Progenitor cell of endocrine pancreas (in vitro differentiated cells): Measurements from ENCODE around the gene DIS3L2. TPM values are rescaled to one million over a fixed set of nuclear protein-coding genes. Genes with fewer than 3 reads are reported as not detected.

Experiments
- DNase-seq: peaks from one replicate; pipeline ENCODE4 v3.0.0; 2021; ENCODE audit warnings: low spot score; ENCODE audit not compliant: unreplicated experiment
- H3K27ac Mint-ChIP-seq: 2 replicates; pipeline ENCODE4 v1.8.0; 2021; ENCODE audit warnings: mild to moderate bottlenecking, moderate library complexity, mixed read lengths
- H3K27me3 Mint-ChIP-seq: 2 replicates; pipeline ENCODE4 v1.8.0; 2021; ENCODE audit warnings: mixed read lengths
- H3K36me3 Mint-ChIP-seq: 2 replicates; pipeline ENCODE4 v1.8.0; 2022; ENCODE audit warnings: mixed read lengths; ENCODE audit not compliant: insufficient read depth
- H3K4me1 Mint-ChIP-seq: 2 replicates; pipeline ENCODE4 v1.8.0; 2021; ENCODE audit warnings: low read depth, mixed read lengths
- H3K4me3 Mint-ChIP-seq: 2 replicates; pipeline ENCODE4 v1.8.0; 2021; ENCODE audit warnings: low read depth, mild to moderate bottlenecking, moderate library complexity, mixed read lengths
- H3K9me3 Mint-ChIP-seq: 2 replicates; pipeline ENCODE4 v1.8.0; 2021; ENCODE audit warnings: low read depth, mixed read lengths
- CTCF ChIP-seq: fragments of 200-600 bp; sonication (generic); IDR thresholded peaks from one replicate; pipeline ENCODE4 v1.5.0; 2021; ENCODE audit warnings: antibody characterized with exemption, mild to moderate bottlenecking; ENCODE audit not compliant: unreplicated experiment
- total RNA-seq: library from RNA; stranded (reverse); gene quantifications from 2 replicates; pipeline ENCODE4 v1.2.1, GENCODE V29; 2021

Gene DIS3L2
- total RNA-seq, 1 donor from 2014 or later: 59.3 TPM

- peaks cover 20% of the 10 kb centered on the region for H3K36me3 Mint-ChIP-seq
- H3K27ac Mint-ChIP-seq: no peak overlapping the region
- no peak overlapping the region for H3K4me3 Mint-ChIP-seq
Measured at GRCh38 chr2:232211743-232212686, 250.5 kb downstream of the DIS3L2 start.

GRCh38 chr2:232213176-232213575 lies 251.7 kb downstream of the DIS3L2 start:
- Mint-ChIP-seq H3K27me3 (no peaks in the 10 kb centered on the region), H3K4me3 (no peak overlapping the region), H3K27ac (no peak overlapping the region), H3K36me3 (peaks cover 20% of the 10 kb centered on the region), H3K4me1 (peaks cover 3% of the 10 kb centered on the region), H3K9me3 (no peaks in the 10 kb centered on the region)
- TF ChIP-seq CTCF: no peak
- DNase-seq: no peak

More at GRCh38 chr2:232211743-232212686, 250.5 kb downstream of the DIS3L2 start:
- no peaks in the 10 kb centered on the region for H3K27me3 Mint-ChIP-seq
- TF ChIP-seq CTCF: no peak
- no peak for DNase-seq
- H3K9me3 Mint-ChIP-seq: no peaks in the 10 kb centered on the region
- H3K4me1 Mint-ChIP-seq: peaks cover 6% of the 10 kb centered on the region

GRCh38 chr2:232214053-232214452 lies 252.5 kb downstream of the DIS3L2 start:
- Mint-ChIP-seq H3K4me1 (peaks cover 3% of the 10 kb centered on the region), H3K27ac (no peak overlapping the region), H3K36me3 (peaks cover 20% of the 10 kb centered on the region), H3K9me3 (no peaks in the 10 kb centered on the region), H3K4me3 (no peak overlapping the region), H3K27me3 (no peaks in the 10 kb centered on the region)
- TF ChIP-seq CTCF: no peak
- DNase-seq: no peak

- no peak for TF ChIP-seq CTCF
- H3K4me3 Mint-ChIP-seq: no peak overlapping the region
- no peaks in the 10 kb centered on the region for H3K27me3 Mint-ChIP-seq
Measured at GRCh38 chr2:232216028-232216427, 254.5 kb downstream of the DIS3L2 start.

GRCh38 chr2:232218778-232219495 lies 257.4 kb downstream of the DIS3L2 start:
- H3K36me3 Mint-ChIP-seq: no peaks in the 10 kb centered on the region
- no peaks in the 10 kb centered on the region for H3K27me3 Mint-ChIP-seq
- H3K4me3 Mint-ChIP-seq: no peak overlapping the region
- no peak for DNase-seq
- H3K27ac Mint-ChIP-seq: no peak overlapping the region
- H3K4me1 Mint-ChIP-seq: no peaks in the 10 kb centered on the region
- no peaks in the 10 kb centered on the region for H3K9me3 Mint-ChIP-seq
- TF ChIP-seq CTCF: no peak

More at GRCh38 chr2:232216028-232216427, 254.5 kb downstream of the DIS3L2 start:
- peaks cover 3% of the 10 kb centered on the region for H3K4me1 Mint-ChIP-seq
- peaks cover 14% of the 10 kb centered on the region for H3K36me3 Mint-ChIP-seq
- no peak overlapping the region for H3K27ac Mint-ChIP-seq
- no peaks in the 10 kb centered on the region for H3K9me3 Mint-ChIP-seq
- DNase-seq: no peak
